Measurements from ENCODE around the gene AGO3.

AGO3 gene

DNA sequence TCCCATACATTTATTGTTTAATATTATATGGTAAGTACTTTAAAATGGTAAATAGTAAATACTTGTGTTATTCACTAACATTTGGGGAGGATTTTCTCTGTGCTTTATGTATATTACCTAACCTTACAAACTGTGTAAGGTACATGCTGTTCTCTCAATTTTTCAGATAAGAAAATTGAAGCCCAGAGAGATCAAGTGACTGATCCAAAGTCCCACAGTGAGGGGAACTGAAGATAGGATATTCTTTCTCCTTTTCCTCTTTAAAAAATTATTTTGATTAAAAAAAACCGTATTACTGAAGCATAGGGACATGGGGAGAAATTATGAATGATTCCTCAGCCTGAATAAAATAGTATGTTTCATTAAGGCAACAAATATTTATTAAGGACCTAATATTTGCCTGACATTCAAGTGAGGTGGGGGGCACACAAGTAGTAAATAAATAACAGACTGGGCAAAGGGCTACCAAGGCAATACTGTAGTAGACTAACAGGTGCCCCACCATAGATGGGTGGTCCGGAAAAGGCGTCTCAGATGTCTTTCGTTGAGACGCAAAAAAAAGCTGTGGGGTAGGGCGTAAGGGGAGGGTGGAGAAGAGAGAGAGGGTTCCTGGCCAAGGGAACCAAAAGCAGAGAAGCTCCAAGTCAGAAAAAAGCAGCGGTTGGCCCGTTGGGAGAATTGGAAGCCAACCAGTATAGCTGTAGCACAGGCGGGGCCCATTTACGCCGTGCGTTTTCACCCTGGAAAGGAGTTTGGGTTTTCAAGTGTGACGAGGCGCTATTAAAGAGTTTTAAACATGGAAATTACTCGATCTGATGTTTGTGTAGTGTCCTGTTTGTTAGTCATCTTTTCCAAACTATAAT lies 944 bp upstream of the AGO3 start:
- TF ChIP-seq, protein P1, sequence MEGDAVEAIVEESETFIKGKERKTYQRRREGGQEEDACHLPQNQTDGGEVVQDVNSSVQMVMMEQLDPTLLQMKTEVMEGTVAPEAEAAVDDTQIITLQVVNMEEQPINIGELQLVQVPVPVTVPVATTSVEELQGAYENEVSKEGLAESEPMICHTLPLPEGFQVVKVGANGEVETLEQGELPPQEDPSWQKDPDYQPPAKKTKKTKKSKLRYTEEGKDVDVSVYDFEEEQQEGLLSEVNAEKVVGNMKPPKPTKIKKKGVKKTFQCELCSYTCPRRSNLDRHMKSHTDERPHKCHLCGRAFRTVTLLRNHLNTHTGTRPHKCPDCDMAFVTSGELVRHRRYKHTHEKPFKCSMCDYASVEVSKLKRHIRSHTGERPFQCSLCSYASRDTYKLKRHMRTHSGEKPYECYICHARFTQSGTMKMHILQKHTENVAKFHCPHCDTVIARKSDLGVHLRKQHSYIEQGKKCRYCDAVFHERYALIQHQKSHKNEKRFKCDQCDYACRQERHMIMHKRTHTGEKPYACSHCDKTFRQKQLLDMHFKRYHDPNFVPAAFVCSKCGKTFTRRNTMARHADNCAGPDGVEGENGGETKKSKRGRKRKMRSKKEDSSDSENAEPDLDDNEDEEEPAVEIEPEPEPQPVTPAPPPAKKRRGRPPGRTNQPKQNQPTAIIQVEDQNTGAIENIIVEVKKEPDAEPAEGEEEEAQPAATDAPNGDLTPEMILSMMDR (IDR thresholded peaks at IDR 0.05) = no peak

DNA sequence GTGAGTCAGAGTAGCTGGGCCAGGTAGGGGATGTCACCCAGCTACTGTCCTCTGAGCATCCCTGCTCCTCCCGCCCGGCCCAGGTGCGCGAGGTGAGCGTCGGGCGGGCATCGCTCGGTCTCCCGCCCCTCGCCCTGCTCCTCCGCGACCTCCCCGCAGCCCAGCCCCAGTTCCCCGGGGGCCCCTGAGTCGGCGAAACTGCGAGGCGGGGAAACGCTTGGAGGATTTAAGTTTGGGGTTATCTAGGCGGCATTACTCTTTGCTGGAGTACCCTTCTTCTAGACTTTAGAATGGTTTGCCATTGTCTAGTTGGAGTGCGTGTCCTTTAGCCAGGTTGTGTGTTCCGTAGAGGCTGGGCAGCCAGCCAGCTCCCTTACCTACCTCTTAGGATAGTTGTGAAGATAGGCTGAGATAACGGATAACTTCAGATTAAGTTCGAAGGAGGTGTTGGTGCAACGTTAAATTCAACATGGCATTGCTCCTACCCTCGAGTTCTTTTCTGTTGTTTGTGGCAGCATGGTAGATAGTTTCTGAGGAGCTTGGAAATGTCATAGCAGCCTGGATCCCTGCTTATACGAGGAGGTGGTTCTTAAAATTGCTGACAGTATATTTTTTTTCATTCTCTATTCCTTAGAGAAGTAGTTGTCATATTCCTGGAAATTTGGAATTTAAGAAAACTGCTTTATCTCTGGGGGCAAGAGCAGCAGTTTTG lies 697 bp downstream of the AGO3 start:
- TF ChIP-seq, protein P1 (IDR thresholded peaks at IDR 0.05) = no peak

DNA sequence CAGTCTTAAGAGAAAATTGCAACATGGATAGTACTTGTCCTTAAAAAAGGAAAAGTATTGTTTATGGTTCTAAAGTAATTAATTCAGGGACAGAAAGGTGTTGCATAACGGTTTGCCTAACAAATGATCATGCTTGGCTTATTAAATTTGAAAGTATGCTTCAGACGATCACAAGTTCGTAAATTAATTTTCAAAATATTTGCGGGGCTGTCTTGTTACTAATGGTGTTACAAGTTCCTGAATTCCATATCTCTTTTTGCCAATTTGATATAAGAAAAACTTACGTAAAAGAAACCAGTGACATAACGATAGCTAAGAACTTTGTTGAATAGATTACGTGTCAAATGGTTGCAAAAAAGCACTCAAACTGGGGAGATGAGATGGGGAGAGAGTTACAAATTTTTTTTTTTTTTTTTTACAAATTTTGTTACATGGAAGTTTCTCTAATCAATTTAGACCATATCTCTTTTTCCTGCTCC lies 1.3 kb downstream of the AGO3 start:
- TF ChIP-seq, protein P1 (IDR thresholded peaks at IDR 0.05) = no peak

DNA sequence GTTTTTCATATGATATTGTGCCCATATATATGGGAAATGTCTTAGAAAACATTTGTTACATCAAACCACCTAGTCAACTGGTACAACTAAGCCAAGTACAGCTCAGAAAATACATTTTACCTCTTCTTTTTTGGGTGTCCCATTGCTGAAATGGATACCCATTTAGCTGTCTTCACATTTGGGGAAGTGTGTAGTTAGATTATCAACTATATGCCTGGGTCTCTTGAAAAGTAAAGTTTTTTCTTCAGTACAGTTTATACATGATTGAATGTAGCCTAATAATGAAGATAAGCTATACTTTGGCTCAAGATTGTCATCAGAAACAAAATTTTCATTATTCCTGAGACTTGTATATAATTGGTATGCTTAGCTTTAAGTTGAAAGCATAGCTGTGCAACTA lies 2.0 kb downstream of the AGO3 start:
- TF ChIP-seq, protein P1 (IDR thresholded peaks at IDR 0.05) = no peak

DNA sequence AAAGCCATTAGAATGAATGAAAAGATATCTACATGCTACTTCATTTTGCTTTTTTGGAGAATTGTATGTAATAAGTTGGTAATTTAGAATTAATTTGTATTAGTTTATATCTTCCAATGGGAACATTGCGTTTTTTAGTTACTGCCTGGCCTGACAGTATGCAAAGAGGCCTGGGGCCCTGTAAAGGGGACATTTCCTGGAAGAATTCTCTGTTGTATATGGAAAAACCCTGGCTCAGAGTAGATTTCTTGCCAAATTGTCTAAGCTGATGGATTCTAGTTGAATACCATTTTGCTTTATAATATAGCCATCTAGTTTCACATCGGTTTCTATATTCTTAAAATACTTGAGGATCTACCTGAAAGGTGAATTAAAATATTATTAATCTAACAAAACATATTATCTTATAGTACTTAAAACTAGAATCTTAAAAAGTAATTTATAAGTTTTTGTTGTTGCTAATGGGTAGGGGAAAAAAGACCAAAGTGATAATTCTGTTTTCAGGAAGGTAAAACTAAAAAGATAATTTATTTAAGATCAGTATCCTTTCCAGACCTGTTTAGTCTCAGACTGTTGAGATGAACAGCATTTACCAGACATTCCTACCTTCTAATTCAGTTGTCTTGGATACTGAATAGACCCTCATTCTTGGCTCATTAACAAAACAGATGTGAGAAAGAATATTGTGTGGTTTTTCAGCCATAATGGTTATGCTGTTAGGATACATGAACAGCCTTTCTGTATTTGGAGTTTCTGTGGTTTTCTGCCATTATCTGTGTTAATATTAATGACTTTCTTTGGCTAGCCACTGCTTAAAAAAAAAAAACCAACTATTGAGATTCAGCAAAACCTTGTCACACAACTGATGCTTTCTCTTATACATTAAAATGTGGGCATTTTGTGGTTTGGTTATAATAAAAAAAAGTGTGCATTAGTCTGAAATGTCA lies 4.8 kb downstream of the AGO3 start:
- TF ChIP-seq, protein P1 (IDR thresholded peaks at IDR 0.05) = no peak

DNA sequence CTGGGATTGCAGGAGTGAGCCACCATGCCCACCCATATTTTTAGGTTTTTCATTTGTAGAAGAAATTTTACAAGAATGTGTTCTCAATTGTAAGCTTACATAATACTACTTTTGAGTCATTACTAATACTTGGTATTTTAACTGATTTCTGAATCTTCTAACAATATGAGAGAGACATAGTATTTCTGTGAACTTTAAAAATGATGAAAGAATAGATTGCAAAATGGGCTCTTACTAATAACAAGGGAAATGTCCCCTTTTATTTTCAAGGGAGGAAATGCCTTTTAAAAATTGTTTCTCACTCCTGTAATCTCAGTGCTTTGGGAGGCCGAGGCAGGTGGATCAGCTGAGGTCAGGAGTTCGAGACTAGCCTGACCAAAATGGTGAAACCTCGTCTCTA lies 5.9 kb downstream of the AGO3 start:
- TF ChIP-seq, protein P1 (IDR thresholded peaks at IDR 0.05) = no peak

DNA sequence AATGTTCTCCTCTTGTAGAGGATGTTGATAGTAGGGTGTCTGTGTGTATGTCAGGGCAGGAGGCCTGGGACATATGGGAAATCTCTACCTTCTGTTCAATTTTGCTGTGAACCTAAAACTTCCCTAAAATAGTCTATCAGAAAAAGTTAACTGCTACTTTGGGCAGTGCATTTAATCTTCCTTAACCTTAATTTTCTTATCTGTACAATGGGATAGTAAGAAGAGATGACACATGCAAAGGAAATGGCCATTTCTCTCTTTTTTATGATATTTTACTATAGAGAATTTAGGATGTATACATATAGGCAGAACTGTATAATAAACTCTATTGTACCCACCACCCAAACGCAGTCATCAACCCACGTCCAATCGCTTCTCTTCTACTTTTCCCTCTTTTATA lies 8.6 kb downstream of the AGO3 start:
- TF ChIP-seq, protein P1 (IDR thresholded peaks at IDR 0.05) = no peak

Measured in LNCAP (cell line).